HG03520 (cell line): ENCODE data around the gene C3orf70.

Source experiments
- ATAC-seq: cut with Tn5 transposase; IDR thresholded peaks from one replicate; pipeline ENCODE4 v1.9.1; 2021; ENCODE audit warnings: mild to moderate bottlenecking, moderate library complexity; ENCODE audit not compliant: unreplicated experiment

The C3orf70 gene

DNA sequence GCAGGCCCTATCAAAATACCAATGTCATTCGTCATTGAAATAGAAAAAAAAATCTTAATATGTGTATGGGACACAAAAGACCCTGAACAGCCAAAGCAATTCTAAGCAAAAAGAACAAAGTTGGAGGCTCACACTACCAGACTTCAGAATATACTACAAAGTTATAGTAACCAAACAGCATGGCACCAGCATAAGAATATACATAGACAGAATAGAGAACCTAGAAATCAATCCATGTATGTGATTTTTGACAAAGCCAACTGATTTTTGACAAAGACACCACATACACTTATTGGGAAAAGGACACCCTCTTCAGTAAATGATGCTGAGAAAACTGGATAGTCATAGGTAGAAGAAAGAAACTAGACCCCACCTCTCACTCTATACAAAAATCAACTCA lies 95.0 kb downstream of the C3orf70 start:
- ATAC-seq, result no peak

DNA sequence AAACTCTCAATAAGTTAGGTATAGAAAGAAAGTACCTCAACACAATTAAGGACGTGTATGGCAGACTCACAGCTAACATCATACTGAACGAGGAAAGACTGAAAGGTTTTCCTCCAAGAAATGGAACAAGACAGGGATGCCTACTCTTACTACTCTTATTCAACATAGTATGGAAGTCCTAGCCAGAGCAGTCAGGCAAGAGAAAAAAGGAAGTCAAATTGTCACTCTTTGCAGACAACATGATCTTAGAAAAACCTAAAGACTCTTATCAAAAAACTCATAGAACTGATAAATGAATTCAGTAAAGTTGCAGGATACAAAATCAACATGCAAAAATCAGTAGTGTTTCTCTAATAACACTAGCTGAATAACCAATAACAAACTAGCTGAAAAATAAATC lies 96.0 kb downstream of the C3orf70 start:
- no peak for ATAC-seq

DNA sequence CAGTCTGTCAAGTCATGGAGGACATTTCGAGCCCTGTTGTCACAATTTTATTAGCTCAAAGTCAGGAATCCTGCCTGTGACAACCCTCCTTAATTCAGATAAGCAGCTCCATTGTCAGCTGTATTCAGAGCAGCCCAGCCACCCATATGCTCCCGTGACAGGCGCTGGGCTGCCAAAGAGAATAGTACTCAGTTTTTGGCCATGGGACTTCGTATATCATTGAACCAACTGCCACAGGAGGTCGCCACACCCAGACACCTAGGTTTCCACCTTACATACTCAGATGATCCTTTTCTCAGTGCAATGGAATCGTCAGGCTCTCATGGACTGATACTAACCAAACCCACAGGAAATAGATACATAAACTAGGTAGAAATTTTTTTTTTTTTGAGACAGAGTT lies 100.2 kb downstream of the C3orf70 start:
- no peak for ATAC-seq

DNA sequence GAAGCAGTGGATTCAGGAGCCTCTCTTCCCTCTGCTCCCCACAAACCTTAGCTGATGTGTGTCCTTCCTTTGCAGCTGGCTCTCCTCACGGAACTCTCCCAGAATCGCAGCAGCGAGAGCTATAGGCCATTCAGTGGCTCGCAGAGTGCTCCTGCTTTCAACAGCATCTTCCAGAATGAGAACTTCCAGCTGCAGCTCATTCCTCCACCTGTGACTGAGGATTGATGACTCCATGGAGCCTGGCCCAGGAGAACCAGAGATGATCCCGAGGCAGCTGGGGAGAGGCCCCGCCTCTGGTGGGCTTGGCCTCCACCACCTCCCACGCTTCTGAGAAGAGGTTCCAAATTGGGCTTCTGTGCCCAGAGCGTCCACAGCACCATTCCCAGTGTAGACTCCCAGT lies 101.1 kb downstream of the C3orf70 start:
- no peak for ATAC-seq

DNA sequence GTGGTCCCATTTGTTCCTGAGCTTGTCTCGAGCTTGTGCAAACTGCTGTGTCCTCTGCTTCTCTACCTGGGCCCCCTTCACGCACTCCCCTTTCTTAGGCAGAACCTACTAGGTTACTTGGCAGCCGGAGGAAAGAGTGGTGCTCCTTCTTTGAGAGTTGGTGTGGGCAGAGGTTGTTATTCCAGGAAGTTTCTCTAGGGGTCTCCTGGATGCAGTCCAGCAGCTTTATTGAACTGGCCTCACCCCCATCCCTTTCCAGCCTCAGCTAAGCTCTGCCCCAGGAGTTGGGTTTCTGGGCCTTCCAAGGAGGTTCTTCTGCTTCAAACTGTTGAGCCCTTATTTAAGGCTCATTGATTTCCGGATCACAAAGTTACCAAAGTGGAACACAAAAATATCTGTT lies 103.2 kb downstream of the C3orf70 start:
- no peak for ATAC-seq

DNA sequence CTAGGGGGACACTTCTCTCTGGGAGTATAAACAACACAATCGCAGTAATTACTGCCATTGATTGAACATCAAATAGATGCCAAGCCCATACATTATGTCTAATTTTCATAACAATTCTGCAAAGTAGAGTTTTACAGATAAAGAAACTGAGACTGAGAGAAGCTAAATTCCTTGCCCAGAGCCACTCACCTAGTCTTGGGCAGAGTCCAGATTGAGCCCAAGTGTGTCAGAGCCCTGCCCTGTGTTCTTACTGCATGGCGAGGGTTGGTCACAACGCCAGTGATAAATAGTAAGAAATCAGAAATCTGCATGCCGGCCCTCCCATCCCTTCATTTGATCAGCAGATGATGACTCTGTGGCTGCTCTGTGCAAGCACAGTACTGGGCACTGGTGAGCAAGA lies 106.3 kb downstream of the C3orf70 start:
- ATAC-seq, result no peak

DNA sequence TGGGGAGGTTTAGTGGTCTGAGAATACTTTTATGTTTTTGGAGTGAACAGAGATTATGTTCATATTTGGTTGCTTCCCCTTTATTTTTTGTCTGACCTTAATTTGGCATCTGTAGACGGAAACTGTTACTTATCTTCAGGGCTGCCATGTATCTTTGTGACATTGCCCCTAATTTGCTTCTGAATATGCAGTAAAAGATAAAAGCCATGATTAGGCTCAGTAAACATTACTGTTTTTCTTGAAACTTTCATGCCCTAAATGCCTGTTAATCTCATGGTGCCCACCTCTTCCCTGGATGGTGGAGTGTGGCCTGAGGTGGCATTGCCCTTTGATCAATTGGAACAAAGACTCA lies 106.7 kb downstream of the C3orf70 start:
- no peak for ATAC-seq

DNA sequence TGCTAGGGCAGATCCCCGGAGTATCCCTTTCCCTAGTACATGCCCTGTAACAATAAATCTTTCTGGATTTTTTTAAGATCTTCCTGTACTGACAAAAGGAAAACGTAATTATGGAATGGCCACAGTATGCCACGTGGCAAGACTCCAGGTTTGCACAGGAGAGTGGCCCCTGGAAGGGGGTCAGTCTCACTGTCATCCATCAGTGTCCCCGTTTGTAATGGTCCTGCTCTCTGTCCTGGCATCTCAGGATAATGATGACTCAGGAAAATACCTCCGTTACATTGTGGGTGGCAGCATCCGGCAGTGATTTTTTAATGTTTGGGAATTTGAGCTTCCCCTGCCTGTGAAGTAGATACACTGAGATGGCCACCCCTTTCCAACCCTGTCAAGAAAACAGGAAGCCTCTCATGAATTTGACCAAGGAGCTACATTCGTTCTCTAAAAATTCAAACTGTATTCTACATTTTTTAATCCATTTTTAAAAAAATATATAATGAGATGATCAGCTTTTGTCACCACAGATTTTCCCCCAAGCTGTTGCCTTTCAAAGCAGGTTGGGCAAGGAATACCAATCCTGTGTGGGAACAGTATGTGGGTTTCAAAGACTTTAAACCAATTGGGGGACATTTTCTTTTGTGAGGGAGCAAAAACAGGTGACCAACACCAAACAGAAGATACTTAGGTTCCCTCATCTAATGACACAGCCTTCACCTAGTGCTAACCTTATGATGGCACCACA lies 110.4 kb downstream of the C3orf70 start:
- no peak for ATAC-seq

DNA sequence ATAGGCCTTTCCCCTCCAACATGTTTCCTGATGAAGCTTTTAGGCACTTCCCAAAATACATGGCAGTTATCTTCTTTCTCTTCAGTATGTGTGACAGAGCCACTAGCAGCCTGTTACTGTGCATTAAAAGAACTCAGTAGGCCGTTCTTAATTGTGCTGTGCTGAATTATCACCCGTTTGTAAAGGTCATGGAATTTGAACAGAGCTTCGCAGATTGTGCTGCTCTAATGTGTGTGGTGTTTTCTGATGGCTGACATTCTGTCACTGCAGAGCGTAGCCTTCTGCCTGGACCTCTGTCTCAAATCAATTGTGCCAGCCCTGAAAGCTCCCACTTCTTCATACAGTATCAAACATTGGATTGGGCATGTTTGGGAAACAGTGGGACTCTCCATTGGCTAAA lies 111.3 kb downstream of the C3orf70 start:
- no peak for ATAC-seq

DNA sequence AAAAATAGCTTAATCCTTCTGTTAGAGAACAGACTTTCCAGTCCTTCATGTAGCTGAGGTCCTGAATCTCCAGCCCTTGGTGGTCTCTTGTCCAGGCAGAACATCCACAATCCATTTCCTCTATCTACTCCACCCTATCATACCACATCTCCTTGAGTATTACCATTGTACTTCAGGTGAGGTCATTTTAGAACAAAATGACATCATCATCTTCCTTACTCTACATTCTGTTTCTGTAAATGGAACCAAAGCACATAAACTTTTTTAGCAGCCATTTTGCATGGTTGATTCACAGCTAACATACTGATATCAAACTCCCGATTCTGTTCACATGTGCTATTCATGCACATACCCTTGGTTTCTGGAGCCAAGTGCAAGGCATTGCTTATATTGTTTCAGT lies 112.4 kb downstream of the C3orf70 start:
- ATAC-seq, result no peak

DNA sequence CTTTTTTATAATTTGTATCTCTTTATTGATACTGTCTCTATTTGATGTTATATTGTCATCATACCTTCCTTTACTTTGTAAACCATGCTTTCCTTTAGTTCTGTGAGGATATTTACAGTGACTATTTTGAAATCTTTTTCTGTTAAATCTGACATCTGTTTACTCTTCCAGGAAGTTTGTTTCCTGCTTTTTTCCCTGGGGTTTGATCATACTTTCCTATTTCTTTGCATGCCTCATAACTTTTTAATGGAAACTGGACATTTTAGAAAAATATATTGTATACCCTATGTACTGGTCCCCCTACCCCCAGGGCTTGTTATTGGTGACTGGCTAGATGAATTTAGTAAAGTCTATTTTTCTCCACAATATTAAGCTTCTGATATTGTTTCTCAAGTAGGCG lies 115.1 kb downstream of the C3orf70 start:
- ATAC-seq, result no peak

DNA sequence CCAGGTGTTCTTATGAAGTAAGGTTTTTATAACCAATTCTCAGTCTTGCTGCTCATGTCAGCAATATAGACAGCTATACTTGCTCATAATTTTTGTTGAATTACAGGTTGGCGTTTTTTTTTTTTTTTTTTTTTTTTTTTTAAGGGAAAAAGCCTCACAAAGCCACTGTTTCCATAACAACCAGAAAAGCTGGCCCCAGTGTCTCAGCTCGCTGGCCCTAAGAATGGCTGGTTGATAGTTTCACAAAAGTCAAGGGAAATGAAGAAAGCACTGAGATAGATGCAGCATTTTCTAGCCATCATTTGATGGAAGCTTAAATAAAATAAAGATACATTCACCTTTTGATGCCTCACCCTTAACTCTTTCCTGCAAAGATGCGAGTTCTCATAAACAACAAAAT lies 121.9 kb downstream of the C3orf70 start:
- no peak for ATAC-seq

DNA sequence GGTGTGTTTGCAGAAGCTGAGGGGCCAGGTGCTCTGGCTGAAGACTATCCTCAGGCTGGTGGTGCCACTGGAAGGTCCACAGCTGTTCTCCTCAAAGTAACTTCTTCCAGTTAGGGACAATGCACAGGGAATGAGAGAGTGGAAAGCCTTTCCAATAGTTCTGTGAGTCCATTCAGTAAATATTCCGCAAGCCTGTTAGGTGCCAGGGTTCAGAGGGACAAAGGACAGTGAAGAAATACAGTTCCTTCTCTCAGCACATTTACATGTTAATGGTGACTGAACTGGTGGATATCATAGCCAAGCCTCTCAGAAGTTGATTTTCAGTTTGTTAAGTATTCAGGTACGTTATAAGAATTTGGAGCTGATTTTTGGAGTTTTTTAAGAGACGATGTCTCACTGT lies 122.5 kb downstream of the C3orf70 start:
- no peak for ATAC-seq

DNA sequence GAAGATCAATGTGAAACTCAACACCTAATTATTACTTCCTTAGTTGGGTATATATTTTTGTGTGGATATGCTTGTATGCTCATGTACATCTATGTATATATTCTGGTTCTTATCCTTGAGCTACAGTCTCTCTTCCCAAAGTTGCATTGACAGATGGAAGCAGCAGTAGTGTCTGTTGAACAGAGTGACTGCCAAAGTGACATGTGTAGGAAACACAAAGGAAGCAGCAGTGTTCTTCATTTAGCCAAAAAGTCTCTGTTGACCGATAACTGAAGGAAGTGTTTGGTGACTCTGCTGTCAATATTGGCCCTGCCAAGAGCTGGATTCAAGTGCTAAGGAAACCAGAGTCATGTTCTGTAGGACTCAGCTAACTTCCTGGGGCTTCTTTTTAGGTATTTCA lies 123.8 kb downstream of the C3orf70 start:
- ATAC-seq, result no peak

DNA sequence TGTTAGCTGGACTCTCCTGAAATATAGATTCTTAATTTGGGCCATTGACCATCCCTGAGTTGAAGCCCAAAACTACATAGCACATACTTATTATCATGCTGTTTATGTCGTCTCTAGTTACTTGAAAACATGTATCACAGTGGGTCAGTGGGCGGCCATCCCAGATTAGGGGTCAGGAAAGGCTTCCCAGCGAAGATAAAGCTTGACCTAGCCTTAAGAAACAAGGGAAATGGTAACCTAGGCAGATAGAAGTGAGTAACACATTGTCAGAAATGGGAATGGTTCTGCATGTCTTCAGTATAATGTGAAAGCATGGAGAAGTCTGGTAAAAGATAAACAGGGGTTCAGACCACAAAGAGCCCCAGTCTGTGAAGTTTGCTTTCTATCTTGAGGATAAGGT lies 124.7 kb downstream of the C3orf70 start:
- no peak for ATAC-seq
